DMS53 (cell line): Measurements from ENCODE around the gene MAPKAPK5.
"Not testable (repeated sequence)": the region's sequence is repeated elsewhere in the genome, so short reads cannot be mapped to it uniquely, and the experiment has no call there.

ENCODE experiments used
- DNase-seq: peaks from one replicate; lab custom pipeline; 2025; lab: John Stamatoyannopoulos, UW

MAPKAPK5 gene

GRCh38 chr12:111886662-111887545 is 44.9 kb downstream of the MAPKAPK5 start:
- DNase-seq = no peak

GRCh38 chr12:111887926-111888745 is 46.1 kb downstream of the MAPKAPK5 start:
- no peak for DNase-seq

- no peak for DNase-seq
Observed at GRCh38 chr12:111893287-111893686, 51.3 kb downstream of the MAPKAPK5 start.

- DNase-seq = no peak
Observed at GRCh38 chr12:111894556-111894955, 52.5 kb downstream of the MAPKAPK5 start.

GRCh38 chr12:111901182-111901581 is 59.2 kb downstream of the MAPKAPK5 start:
- DNase-seq = no peak

GRCh38 chr12:111904446-111904975 is 62.5 kb downstream of the MAPKAPK5 start:
- no peak for DNase-seq

- no peak for DNase-seq
Observed at GRCh38 chr12:111905502-111905901, 63.5 kb downstream of the MAPKAPK5 start.

- no peak for DNase-seq
Observed at GRCh38 chr12:111907740-111908139, 65.7 kb downstream of the MAPKAPK5 start.

- DNase-seq = no peak
Observed at GRCh38 chr12:111925171-111925570, 83.1 kb downstream of the MAPKAPK5 start.

GRCh38 chr12:111926631-111927030 is 84.6 kb downstream of the MAPKAPK5 start:
- no peak for DNase-seq

- DNase-seq = no peak
Observed at GRCh38 chr12:111927346-111927745, 85.3 kb downstream of the MAPKAPK5 start.

GRCh38 chr12:111932241-111932640 is 90.2 kb downstream of the MAPKAPK5 start:
- no peak for DNase-seq

GRCh38 chr12:111936869-111937268 is 94.8 kb downstream of the MAPKAPK5 start:
- DNase-seq = no peak

- DNase-seq = no peak
Observed at GRCh38 chr12:111937429-111937828, 95.4 kb downstream of the MAPKAPK5 start.

- peak; percentile 37 for DNase-seq
Observed at GRCh38 chr12:111942557-111942956, 100.5 kb downstream of the MAPKAPK5 start.

- no peak for DNase-seq
Observed at GRCh38 chr12:111943929-111944328, 101.9 kb downstream of the MAPKAPK5 start.

- not testable (repeated sequence) for DNase-seq
Observed at GRCh38 chr12:111950961-111951676, 109.1 kb downstream of the MAPKAPK5 start.
